HepG2 (cell line): ENCODE results near the gene APOBEC3B. TPM values are rescaled to one million over a fixed set of nuclear protein-coding genes. Genes with fewer than 3 reads are reported as not detected.
A peak's percentile ranks its signal among the peaks of the same experiment; 100 is the strongest.

Source experiments
- ATAC-seq: fragments of 200-7000 bp; cut with Tn5 transposase; 3 replicates; pipeline ENCODE4 v1.9.1; 2020; ENCODE audit warnings: mild to moderate bottlenecking, moderate library complexity
- BruUV-seq: library from RNA; stranded (reverse); fragments of 400-500 nt; replicated peaks from 2 replicates; lab custom pipeline; 2021; lab: Mats Ljungman, UMichigan
- CTCF ChIA-PET: fragments of 300-600 bp; formaldehyde crosslinking; extraction: SDS; loops from one replicate; lab custom pipeline; 2021; ENCODE audit warnings: low total read pairs, inconsistent platforms, low intra/inter-chr PET ratio; lab: Yijun Ruan, JAX
- POLR2A ChIA-PET: fragments of 350-600 bp; sonication (Branson Sonifier 250); formaldehyde crosslinking; loops from one replicate; lab custom pipeline; 2020; ENCODE audit warnings: antibody characterized with exemption, inconsistent platforms; lab: Yijun Ruan, JAX
- DNase-seq: peaks from one replicate; pipeline ENCODE4 v3.0.0-alpha.2; 2015; ENCODE audit warnings: low spot score
- FAIRE-seq: peaks from 3 replicates; lab custom pipeline; 2011; peaks lifted over from hg19 to GRCh38; lab: Jason Lieb, UNC
- H2AFZ ChIP-seq: one replicate; pipeline ENCODE4 v1.6.1; 2011; ENCODE audit warnings: low read length, inconsistent platforms
- H3K27ac ChIP-seq: fragments of 300-600 bp; 3 replicates; pipeline ENCODE4 v1.8.0; 2011; ENCODE audit warnings: mixed run types, mild to moderate bottlenecking, mixed read lengths, low read length, inconsistent platforms; ENCODE audit not compliant: insufficient read depth; ENCODE audit errors: extremely low read length
- H3K27me3 ChIP-seq, 2 experiments: fragments of 200-600 bp in 1 of 2; 2 replicates in 1 of 2; 3 replicates in 1 of 2; pipeline versions ENCODE4 v1.6.0 to v1.8.0; 2011; ENCODE audit warnings: low read length in 2 of 2, mild to moderate bottlenecking in 2 of 2, moderate library complexity in 2 of 2, inconsistent platforms in 1 of 2; ENCODE audit not compliant: insufficient read depth in 2 of 2, control insufficient read depth in 1 of 2
- H3K36me3 ChIP-seq, 2 experiments: fragments of 200-600 bp in 1 of 2; replicated peaks in 1 of 2; 2 replicates in 1 of 2; 3 replicates in 1 of 2; pipeline versions ENCODE4 v1.5.1 to v1.8.0; 2011; ENCODE audit warnings: low read length in 2 of 2, inconsistent platforms in 1 of 2; ENCODE audit not compliant: insufficient read depth in 2 of 2, control insufficient read depth in 1 of 2
- H3K4me1 ChIP-seq: 2 replicates; pipeline ENCODE4 v1.5.1; 2012; ENCODE audit warnings: low read length, inconsistent platforms; ENCODE audit not compliant: insufficient read depth
- H3K4me2 ChIP-seq: 2 replicates; pipeline ENCODE4 v1.6.0; 2011; ENCODE audit warnings: low read depth, low read length, inconsistent platforms
- H3K4me3 ChIP-seq, 3 experiments: fragments of 200-600 bp in 1 of 3; sonication (generic), shearing (Covaris generic) in 1 of 3; replicated peaks in 1 of 3; 2 replicates each; pipeline ENCODE4 v1.5.1; 2011 to 2016; ENCODE audit warnings: low read length in 3 of 3, inconsistent platforms in 2 of 3, low read depth in 2 of 3, mild to moderate bottlenecking in 2 of 3, control low read depth in 1 of 3, mixed read lengths in 1 of 3; ENCODE audit not compliant: insufficient read depth in 1 of 3
- H3K79me2 ChIP-seq: one replicate; pipeline ENCODE4 v1.6.1; 2011; ENCODE audit warnings: low read length, inconsistent platforms; ENCODE audit not compliant: insufficient read depth
- H3K9ac ChIP-seq: 2 replicates; pipeline ENCODE4 v1.6.0; 2011; ENCODE audit warnings: mild to moderate bottlenecking, low read depth, low read length, inconsistent platforms; ENCODE audit not compliant: insufficient read depth
- H3K9me3 ChIP-seq: 2 replicates; pipeline ENCODE4 v1.5.1; 2012; ENCODE audit warnings: mild to moderate bottlenecking, low read length
- H4K20me1 ChIP-seq: 2 replicates; pipeline ENCODE4 v1.6.0; 2011; ENCODE audit warnings: inconsistent platforms, mild to moderate bottlenecking, low read length, moderate library complexity; ENCODE audit not compliant: insufficient read depth
- CHD4 ChIP-seq: fragments of 200-600 bp; sonication (generic); IDR thresholded peaks from 2 replicates; pipeline ENCODE4 v1.7.0; 2017; ENCODE audit warnings: mild to moderate bottlenecking, low read length, borderline replicate concordance
- DNMT3B ChIP-seq: conservative IDR thresholded peaks from 2 replicates; pipeline ENCODE4 v1.6.1; 2016; ENCODE audit warnings: missing biosample characterization, control low read depth
- HNF4A ChIP-seq: sonication (generic); formaldehyde crosslinking; IDR thresholded peaks from 2 replicates; pipeline ENCODE4 v1.4.0; 2020; ENCODE audit warnings: missing genetic modification reagents
- JUNB ChIP-seq: sonication (generic); formaldehyde crosslinking; IDR thresholded peaks from 2 replicates; pipeline ENCODE4 v1.8.0; 2022; ENCODE audit warnings: missing genetic modification reagents, mild to moderate bottlenecking, borderline replicate concordance
- KDM2A ChIP-seq: sonication (generic); formaldehyde crosslinking; IDR thresholded peaks from 2 replicates; pipeline ENCODE4 v1.4.0; 2020; ENCODE audit warnings: low read depth, missing genetic modification reagents, borderline replicate concordance
- RBM39 ChIP-seq: fragments of 200-400 bp; formaldehyde crosslinking; IDR thresholded peaks from one replicate; pipeline ENCODE4 v1.6.1; 2018; ENCODE audit warnings: antibody characterized with exemption, mild to moderate bottlenecking, low read depth, low read length; ENCODE audit not compliant: poor library complexity, severe bottlenecking
- TBX2 ChIP-seq: sonication (generic); formaldehyde crosslinking; IDR thresholded peaks from 2 replicates; pipeline ENCODE4 v1.5.0; 2020; ENCODE audit warnings: missing genetic modification reagents, mild to moderate bottlenecking, borderline replicate concordance
- TEAD3 ChIP-seq: optimal IDR thresholded peaks from 2 replicates; pipeline ENCODE3; 2016; ENCODE audit warnings: borderline replicate concordance
- ZNF12 ChIP-seq: sonication (generic); formaldehyde crosslinking; IDR thresholded peaks from 2 replicates; pipeline ENCODE4 v1.5.0; 2020; ENCODE audit warnings: missing genetic modification reagents
- ZNF124 ChIP-seq: sonication (generic); formaldehyde crosslinking; IDR thresholded peaks from 2 replicates; pipeline ENCODE4 v1.4.0; 2020; ENCODE audit warnings: missing genetic modification reagents
- ZNF292 ChIP-seq: sonication (generic); formaldehyde crosslinking; IDR thresholded peaks from 2 replicates; pipeline ENCODE4 v1.8.1; 2022; ENCODE audit warnings: mild to moderate bottlenecking, low read depth, missing genetic modification reagents, borderline replicate concordance
- ZNF44 ChIP-seq: sonication (generic); formaldehyde crosslinking; IDR thresholded peaks from 2 replicates; pipeline ENCODE4 v1.5.1; 2020; ENCODE audit warnings: mild to moderate bottlenecking, missing genetic modification reagents
- ZNF572 ChIP-seq: sonication (generic); formaldehyde crosslinking; IDR thresholded peaks from 2 replicates; pipeline ENCODE4 v1.5.1; 2020; ENCODE audit warnings: mild to moderate bottlenecking, missing genetic modification reagents
- ZNF704 ChIP-seq: sonication (generic); formaldehyde crosslinking; IDR thresholded peaks from 2 replicates; pipeline ENCODE4 v1.8.1; 2023; ENCODE audit warnings: mild to moderate bottlenecking, inconsistent platforms, moderate library complexity, missing genetic modification reagents, borderline replicate concordance
- ZSCAN25 ChIP-seq: sonication (generic); formaldehyde crosslinking; IDR thresholded peaks from 2 replicates; pipeline ENCODE4 v1.8.0; 2022; ENCODE audit warnings: mild to moderate bottlenecking, missing genetic modification reagents
- WGBS: methylation state at CpG from one replicate; pipeline ENCODE4 v1.1.6; 2017; ENCODE audit warnings: low lambda C conversion rate; 5-methylcytosine and 5-hydroxymethylcytosine counted together
- in situ Hi-C: cut with HindIII; loops from 2 replicates; pipeline ENCODE4 v1.10.0; 2017; ENCODE audit warnings: low pct_unique_long_range_greater_than_20kb; ENCODE audit not compliant: extremely low pct_ligation_motif_present
- intact Hi-C: fragments of 100-400 bp; cut with micrococcal nuclease; formaldehyde crosslinking; loops from one replicate; pipeline ENCODE4 v1.10.0; 2022; ENCODE audit not compliant: unreplicated experiment
- polyA plus RNA-seq, 8 experiments: library from polyadenylated mRNA; depleted of rRNA in 3 of 8; stranded (reverse) in 7 of 8; unstranded in 1 of 8; fragments of >200 nt; fragmentation: Illumina TruSeq in 4 of 8; extraction: Trizol in 4 of 8; gene quantifications; 2 replicates each; pipeline versions ENCODE4 v1.2.1 to v1.2.3, GENCODE V29; 2011 to 2016; ENCODE audit warnings: low read depth in 4 of 8, missing spikeins in 1 of 8, mixed read lengths in 1 of 8; ENCODE audit not compliant: insufficient read depth in 1 of 8
- total RNA-seq, 5 experiments: library from RNA; depleted of rRNA; stranded (reverse); fragments of >200 nt; fragmentation: Illumina TruSeq; extraction: Trizol; gene quantifications; 2 replicates each; pipeline ENCODE4 v1.2.3, GENCODE V29; 2016; ENCODE audit warnings: low read depth in 1 of 5
- TF ChIP-seq, protein P1 (sequence below): sonication (generic); IDR thresholded peaks from 2 replicates; pipeline ENCODE4 v1.6.1; 2016; ENCODE audit warnings: low read depth, borderline replicate concordance
- TF ChIP-seq, protein P2 (sequence below): sonication (generic); formaldehyde crosslinking; conservative IDR thresholded peaks from 2 replicates; pipeline ENCODE4 v1.4.0; 2020; ENCODE audit warnings: missing genetic modification reagents
- TF ChIP-seq, protein P3 (sequence below): sonication (generic); formaldehyde crosslinking; IDR thresholded peaks from 2 replicates; pipeline ENCODE4 v1.4.0; 2020; ENCODE audit warnings: missing genetic modification reagents

APOBEC3B gene
- total and polyA plus RNA-seq, 2 of the 13 experiments (the other 11 are each of a cell fraction or from before 2014, with no cell fraction given): 6.7 to 8.8 TPM

GRCh38 chr22:38981005-38981991, 849 bp upstream of the APOBEC3B start (continued):
- TF ChIP-seq ZNF704 (CRISPR knock-in tag) (no peak), ZNF124 (CRISPR knock-in tag) (no peak), ZSCAN25 (CRISPR knock-in tag) (peak; percentile 21; the same call in 1 of the 2 replicates), DNMT3B (CRISPR knock-in tag) (no peak)
- TF ChIP-seq, protein P1, sequence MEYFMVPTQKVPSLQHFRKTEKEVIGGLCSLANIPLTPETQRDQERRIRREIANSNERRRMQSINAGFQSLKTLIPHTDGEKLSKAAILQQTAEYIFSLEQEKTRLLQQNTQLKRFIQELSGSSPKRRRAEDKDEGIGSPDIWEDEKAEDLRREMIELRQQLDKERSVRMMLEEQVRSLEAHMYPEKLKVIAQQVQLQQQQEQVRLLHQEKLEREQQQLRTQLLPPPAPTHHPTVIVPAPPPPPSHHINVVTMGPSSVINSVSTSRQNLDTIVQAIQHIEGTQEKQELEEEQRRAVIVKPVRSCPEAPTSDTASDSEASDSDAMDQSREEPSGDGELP: no peak

GRCh38 chr22:38984224-38984623, 2.1 kb downstream of the APOBEC3B start:
- ATAC-seq: no peak
- H3K79me2 ChIP-seq: no peaks in the 10 kb centered on the region
- no peaks in the 10 kb centered on the region for H4K20me1 ChIP-seq
- intact Hi-C loops: no loop called here
- H3K9me3 ChIP-seq: no peaks in the 10 kb centered on the region
- no peaks in the 10 kb centered on the region for H3K36me3 ChIP-seq
- in situ Hi-C loops: no loop called here
- H3K4me1 ChIP-seq: peaks cover 27% of the 10 kb centered on the region
- H3K4me3 ChIP-seq: no peak overlapping the region
- CTCF ChIA-PET: no interaction called here
- 94% methylated on average over 2 of the region's 2 CpGs for WGBS
- DNase-seq: no peak
- H3K27me3 ChIP-seq: no peaks in the 10 kb centered on the region
- FAIRE-seq: no peak
- H3K27ac ChIP-seq: no peak overlapping the region
- POLR2A ChIA-PET: no interaction called here
- no peak overlapping the region for H2AFZ ChIP-seq
- no TSS peak for BruUV-seq
- no peak overlapping the region for H3K9ac ChIP-seq
- no peak overlapping the region for H3K4me2 ChIP-seq
- TF ChIP-seq HNF4A (CRISPR knock-in tag) (no peak), ZNF12 (CRISPR knock-in tag) (no peak), ZNF292 (CRISPR knock-in tag) (no peak), TBX2 (no peak), ZNF572 (CRISPR knock-in tag) (no peak), CHD4 (no peak), JUNB (CRISPR knock-in tag) (no peak), RBM39 (no peak), ZNF44 (CRISPR knock-in tag) (no peak), TEAD3 (no peak), KDM2A (CRISPR knock-in tag) (no peak)
- TF ChIP-seq, protein P2, sequence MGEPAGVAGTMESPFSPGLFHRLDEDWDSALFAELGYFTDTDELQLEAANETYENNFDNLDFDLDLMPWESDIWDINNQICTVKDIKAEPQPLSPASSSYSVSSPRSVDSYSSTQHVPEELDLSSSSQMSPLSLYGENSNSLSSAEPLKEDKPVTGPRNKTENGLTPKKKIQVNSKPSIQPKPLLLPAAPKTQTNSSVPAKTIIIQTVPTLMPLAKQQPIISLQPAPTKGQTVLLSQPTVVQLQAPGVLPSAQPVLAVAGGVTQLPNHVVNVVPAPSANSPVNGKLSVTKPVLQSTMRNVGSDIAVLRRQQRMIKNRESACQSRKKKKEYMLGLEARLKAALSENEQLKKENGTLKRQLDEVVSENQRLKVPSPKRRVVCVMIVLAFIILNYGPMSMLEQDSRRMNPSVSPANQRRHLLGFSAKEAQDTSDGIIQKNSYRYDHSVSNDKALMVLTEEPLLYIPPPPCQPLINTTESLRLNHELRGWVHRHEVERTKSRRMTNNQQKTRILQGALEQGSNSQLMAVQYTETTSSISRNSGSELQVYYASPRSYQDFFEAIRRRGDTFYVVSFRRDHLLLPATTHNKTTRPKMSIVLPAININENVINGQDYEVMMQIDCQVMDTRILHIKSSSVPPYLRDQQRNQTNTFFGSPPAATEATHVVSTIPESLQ (CRISPR knock-in tag): no peak
- TF ChIP-seq, protein P3, sequence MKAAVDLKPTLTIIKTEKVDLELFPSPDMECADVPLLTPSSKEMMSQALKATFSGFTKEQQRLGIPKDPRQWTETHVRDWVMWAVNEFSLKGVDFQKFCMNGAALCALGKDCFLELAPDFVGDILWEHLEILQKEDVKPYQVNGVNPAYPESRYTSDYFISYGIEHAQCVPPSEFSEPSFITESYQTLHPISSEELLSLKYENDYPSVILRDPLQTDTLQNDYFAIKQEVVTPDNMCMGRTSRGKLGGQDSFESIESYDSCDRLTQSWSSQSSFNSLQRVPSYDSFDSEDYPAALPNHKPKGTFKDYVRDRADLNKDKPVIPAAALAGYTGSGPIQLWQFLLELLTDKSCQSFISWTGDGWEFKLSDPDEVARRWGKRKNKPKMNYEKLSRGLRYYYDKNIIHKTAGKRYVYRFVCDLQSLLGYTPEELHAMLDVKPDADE: no peak
